NT2/D1 (cell line): ENCODE data around the gene EIF2B4.

Experiments used
- SUZ12 ChIP-seq: IDR thresholded peaks from 2 replicates; pipeline ENCODE4 v1.6.1; 2011; ENCODE audit not compliant: insufficient read length, insufficient read depth; ENCODE audit errors: extremely low read depth
- ZNF274 ChIP-seq: IDR thresholded peaks from 2 replicates; pipeline ENCODE4 v1.6.1; 2011; ENCODE audit warnings: mild to moderate bottlenecking, low read depth, low read length

- TF ChIP-seq ZNF274 (no peak), SUZ12 (no peak)
These were observed 13.6 kb downstream of the EIF2B4 start, which contains the start of gene GTF3C2 for GRCh38 chr2:27356382-27357181.
